Upper lobe of left lung (tissue), 6 donors: ENCODE measurements around the gene GATB. TPM values are rescaled to one million over a fixed set of nuclear protein-coding genes. Genes with fewer than 3 reads are reported as not detected.
A peak's percentile ranks its signal among the peaks of the same experiment; 100 is the strongest.

Experiments
- ATAC-seq, 2 donors: fragments of 200-7000 bp; cut with Tn5 transposase; one replicate each; pipeline ENCODE4 v1.9.1; 2022; ENCODE audit warnings: mild to moderate bottlenecking in 2 of 2, moderate library complexity in 2 of 2; ENCODE audit not compliant: low FRiP score in 2 of 2
- DNase-seq, 2 donors: peaks; one replicate each; pipeline ENCODE4 v3.0.0-alpha.2; 2019 to 2020
- H3K27ac ChIP-seq, 4 donors: fragments of 200-600 bp; sonication (generic); one replicate each; pipeline ENCODE4 v1.5.1; 2016 to 2019
- H3K27me3 ChIP-seq, 4 donors: fragments of 200-600 bp; sonication (generic); one replicate each; pipeline ENCODE4 v1.5.1; 2017 to 2019
- H3K36me3 ChIP-seq, 4 donors: fragments of 200-600 bp; sonication (generic); one replicate each; pipeline ENCODE4 v1.5.1; 2016 to 2019
- H3K4me1 ChIP-seq, 4 donors: fragments of 200-600 bp; sonication (generic); one replicate each; pipeline ENCODE4 v1.5.1; 2018 to 2019
- H3K4me3 ChIP-seq, 4 donors: fragments of 200-600 bp; sonication (generic); one replicate each; pipeline ENCODE4 v1.5.1; 2017 to 2019; ENCODE audit warnings: mild to moderate bottlenecking in 2 of 4, moderate library complexity in 1 of 4
- H3K9me3 ChIP-seq, 4 donors: fragments of 200-600 bp; sonication (generic); one replicate each; pipeline ENCODE4 v1.5.1; 2018 to 2019
- EP300 ChIP-seq, 4 donors: sonication (generic); formaldehyde crosslinking; IDR thresholded peaks; one replicate each; pipeline ENCODE4 v1.5.1; 2017; ENCODE audit warnings: antibody characterized with exemption in 4 of 4, control low read depth in 2 of 4
- POLR2A ChIP-seq, 4 donors: fragments of 450-650 bp; IDR thresholded peaks; one replicate each; pipeline ENCODE4 v1.5.1; 2016 to 2017; ENCODE audit warnings: antibody characterized with exemption in 4 of 4, mild to moderate bottlenecking in 2 of 4
- POLR2AphosphoS5 ChIP-seq, 2 donors: sonication (generic); formaldehyde crosslinking; IDR thresholded peaks; one replicate each; pipeline ENCODE4 v1.5.1; 2017; ENCODE audit warnings: antibody characterized with exemption in 2 of 2
- WGBS, 2 donors: methylation state at CpG; one replicate each; pipeline ENCODE4 v1.1.5; 2017 to 2018; 5-methylcytosine and 5-hydroxymethylcytosine counted together
- total RNA-seq, 6 donors: library from RNA; depleted of rRNA in 4 of 6; stranded (reverse); fragments of >200 nt in 4 of 6; gene quantifications; one replicate each; pipeline versions ENCODE4 v1.1.0 to v1.2.1, GENCODE V29; 2016 to 2021
- TF ChIP-seq, protein P1 (sequence below), 6 experiments: fragments of 450-650 bp in 4 of 6; fragments of 200-600 bp in 2 of 6; sonication (generic) in 2 of 6; IDR thresholded peaks; one replicate each; pipeline ENCODE4 v1.5.1; 2016 to 2019; ENCODE audit warnings: antibody characterized with exemption in 6 of 6
- donor health status: DM: no; HTN: no; CAD: no; lungs with moderate emphysema.
- donor health status: DM: no; HTN: yes; CAD: no; lungs with severe emphysema.

Gene GATB
- total RNA-seq, 6 donors from 2014 or later = 13.1 to 21.9 (median 14.5) TPM

DNA sequence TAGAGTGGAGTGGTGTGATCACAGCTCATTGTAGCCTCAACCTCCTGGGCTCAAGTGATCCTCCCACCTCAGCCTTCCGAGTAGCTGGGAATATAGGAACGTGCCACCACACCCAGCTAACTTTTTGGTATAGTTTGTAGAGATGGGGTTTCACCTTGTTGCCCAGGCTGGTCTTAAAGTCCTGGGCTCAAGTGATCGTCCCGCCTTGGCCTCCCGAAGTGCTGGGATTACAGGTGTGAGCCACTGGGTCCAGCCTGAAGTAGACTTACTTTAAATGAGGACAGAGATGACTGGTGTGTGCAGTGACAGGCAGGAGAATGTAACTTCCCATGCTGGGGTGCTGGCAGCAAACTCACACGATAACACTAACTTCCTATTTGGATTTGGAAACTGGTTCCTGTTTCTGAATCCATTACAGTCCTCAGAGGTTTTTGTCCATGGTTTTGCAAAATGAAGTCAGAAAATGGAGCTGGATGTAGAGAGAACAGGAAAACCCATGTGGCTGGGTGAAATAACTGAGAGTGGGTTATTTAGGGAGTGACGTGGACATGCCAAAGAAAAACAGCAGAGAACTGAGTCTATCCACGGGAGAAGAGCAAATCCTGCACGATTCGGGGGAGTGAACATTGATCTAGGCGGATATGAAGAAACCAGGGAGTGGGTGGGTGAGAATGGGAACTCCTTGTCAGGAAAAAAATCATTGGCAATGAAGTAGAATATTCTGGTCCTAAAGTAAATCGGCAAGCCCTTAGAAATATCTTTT, 95.6 kb downstream of the GATB start:
- DNase-seq (no peak), ATAC-seq (no peak)
- Histone ChIP-seq H3K27ac (no peak overlapping the region), H3K4me1 (no peaks in the 10 kb centered on the region), H3K4me3 (no peak overlapping the region), H3K27me3 (no peaks in the 10 kb centered on the region), H3K36me3 (peaks cover 0 to 10% (median 3%) of the 10 kb centered on the region in 4 donors), H3K9me3 (no peaks in the 10 kb centered on the region)
- WGBS, 2 donors = 80 to 84% methylated on average over 12 of the region's 12 CpGs
- TF ChIP-seq, protein P1, sequence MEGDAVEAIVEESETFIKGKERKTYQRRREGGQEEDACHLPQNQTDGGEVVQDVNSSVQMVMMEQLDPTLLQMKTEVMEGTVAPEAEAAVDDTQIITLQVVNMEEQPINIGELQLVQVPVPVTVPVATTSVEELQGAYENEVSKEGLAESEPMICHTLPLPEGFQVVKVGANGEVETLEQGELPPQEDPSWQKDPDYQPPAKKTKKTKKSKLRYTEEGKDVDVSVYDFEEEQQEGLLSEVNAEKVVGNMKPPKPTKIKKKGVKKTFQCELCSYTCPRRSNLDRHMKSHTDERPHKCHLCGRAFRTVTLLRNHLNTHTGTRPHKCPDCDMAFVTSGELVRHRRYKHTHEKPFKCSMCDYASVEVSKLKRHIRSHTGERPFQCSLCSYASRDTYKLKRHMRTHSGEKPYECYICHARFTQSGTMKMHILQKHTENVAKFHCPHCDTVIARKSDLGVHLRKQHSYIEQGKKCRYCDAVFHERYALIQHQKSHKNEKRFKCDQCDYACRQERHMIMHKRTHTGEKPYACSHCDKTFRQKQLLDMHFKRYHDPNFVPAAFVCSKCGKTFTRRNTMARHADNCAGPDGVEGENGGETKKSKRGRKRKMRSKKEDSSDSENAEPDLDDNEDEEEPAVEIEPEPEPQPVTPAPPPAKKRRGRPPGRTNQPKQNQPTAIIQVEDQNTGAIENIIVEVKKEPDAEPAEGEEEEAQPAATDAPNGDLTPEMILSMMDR (IDR thresholded peaks at IDR 0.05) = no peak
- TF ChIP-seq EP300 (IDR thresholded peaks at IDR 0.05) = no peak
- TF ChIP-seq POLR2AphosphoS5 (IDR thresholded peaks at IDR 0.05) = no peak
- TF ChIP-seq POLR2A (IDR thresholded peaks at IDR 0.05) = no peak

DNA sequence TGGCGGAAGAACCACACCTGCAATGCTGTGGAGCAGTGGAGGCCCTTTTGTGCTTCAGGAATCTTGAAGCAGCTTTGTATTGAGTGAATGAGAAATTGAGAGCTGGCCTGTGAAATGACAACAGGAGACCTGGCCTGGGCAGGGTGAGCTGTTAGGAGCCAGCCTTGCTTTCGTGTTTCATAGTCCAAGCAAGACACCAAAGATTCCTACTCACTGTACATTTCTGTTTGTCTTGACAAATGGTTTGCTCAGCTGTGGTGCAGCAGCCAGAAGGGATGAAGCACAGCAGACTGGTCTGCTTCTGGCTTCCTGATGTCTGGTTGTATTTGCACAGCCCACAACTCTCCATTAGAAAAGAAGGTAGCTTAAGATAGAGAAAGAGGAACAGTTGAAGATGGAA, 96.5 kb downstream of the GATB start:
- TF ChIP-seq, protein P1 (IDR thresholded peaks at IDR 0.05) = no peak
- TF ChIP-seq POLR2AphosphoS5 (IDR thresholded peaks at IDR 0.05) (no peak), POLR2A (IDR thresholded peaks at IDR 0.05) (no peak), EP300 (IDR thresholded peaks at IDR 0.05) (no peak)
- no peak overlapping the region for H3K27ac ChIP-seq
- DNase-seq (no peak), ATAC-seq (no peak)
- no peaks in the 10 kb centered on the region for H3K9me3 ChIP-seq
- H3K4me1 ChIP-seq = no peaks in the 10 kb centered on the region
- no peak overlapping the region for H3K4me3 ChIP-seq
- H3K36me3 ChIP-seq = peaks cover 0 to 10% (median 3%) of the 10 kb centered on the region in 4 donors
- H3K27me3 ChIP-seq = no peaks in the 10 kb centered on the region
- 88 to 100% methylated on average over 2 of the region's 2 CpGs for WGBS, 2 donors

DNA sequence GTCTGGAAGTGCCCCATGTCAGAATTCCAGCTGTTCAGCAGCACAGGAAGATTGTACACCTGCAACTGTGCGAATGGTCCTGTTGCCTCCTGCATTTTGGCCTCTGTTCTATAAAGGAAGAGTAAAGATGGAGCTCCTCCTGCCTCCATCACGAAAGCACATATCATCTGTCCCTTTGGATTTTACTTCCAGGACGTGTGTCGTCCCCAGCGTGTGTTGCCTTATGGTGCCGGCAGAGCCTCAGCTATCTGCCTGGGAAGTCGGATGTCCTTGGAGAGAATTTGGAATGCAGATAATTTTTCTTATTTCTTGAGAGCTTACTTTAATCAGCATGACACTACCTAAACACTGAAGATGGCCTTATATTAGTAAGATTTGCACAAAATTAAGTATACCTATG, 97.7 kb downstream of the GATB start:
- H3K27me3 ChIP-seq = no peaks in the 10 kb centered on the region
- ATAC-seq (no peak), DNase-seq (no peak)
- peaks cover 0 to 10% (median 3%) of the 10 kb centered on the region in 4 donors for H3K36me3 ChIP-seq
- no peaks in the 10 kb centered on the region for H3K4me1 ChIP-seq
- H3K4me3 ChIP-seq = no peak overlapping the region
- TF ChIP-seq POLR2AphosphoS5 (IDR thresholded peaks at IDR 0.05) = no peak
- no peak for TF ChIP-seq POLR2A (IDR thresholded peaks at IDR 0.05)
- TF ChIP-seq EP300 (IDR thresholded peaks at IDR 0.05) = no peak
- no peak overlapping the region for H3K27ac ChIP-seq
- WGBS, 2 donors = 92 to 94% methylated on average over 7 of the region's 7 CpGs
- no peaks in the 10 kb centered on the region for H3K9me3 ChIP-seq

DNA sequence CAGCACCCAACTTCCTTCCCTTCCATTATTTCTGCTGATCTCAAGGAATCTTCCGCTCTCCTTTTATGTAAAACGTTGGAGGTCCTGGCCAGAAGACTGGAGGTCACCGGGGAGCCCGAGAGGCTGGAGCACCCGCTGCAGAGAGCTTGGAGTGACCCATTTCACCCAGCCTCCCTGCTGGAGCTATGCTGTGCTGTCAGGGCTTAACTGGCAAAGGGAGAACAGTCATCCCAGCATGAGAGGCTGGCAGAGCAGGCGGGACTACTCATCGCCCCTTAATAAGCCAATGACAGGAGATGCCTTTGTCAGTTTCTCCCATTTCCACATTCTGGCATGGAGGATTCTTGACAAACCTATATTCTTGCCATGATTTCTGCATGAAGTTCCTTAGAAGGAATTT, 98.9 kb downstream of the GATB start:
- Histone ChIP-seq H3K4me3 (no peak overlapping the region), H3K27me3 (no peaks in the 10 kb centered on the region), H3K9me3 (no peaks in the 10 kb centered on the region), H3K4me1 (no peaks in the 10 kb centered on the region), H3K27ac (no peak overlapping the region), H3K36me3 (peaks cover 0 to 10% (median 4%) of the 10 kb centered on the region in 4 donors)
- ATAC-seq (no peak), DNase-seq (peak in 1 of 2 donors; percentile 21)
- no peak for TF ChIP-seq POLR2A (IDR thresholded peaks at IDR 0.05)
- TF ChIP-seq EP300 (IDR thresholded peaks at IDR 0.05) = no peak
- no peak for TF ChIP-seq POLR2AphosphoS5 (IDR thresholded peaks at IDR 0.05)
- TF ChIP-seq, protein P1 (IDR thresholded peaks at IDR 0.05) = no peak
- 73 to 79% methylated on average over 7 of the region's 7 CpGs for WGBS, 2 donors

DNA sequence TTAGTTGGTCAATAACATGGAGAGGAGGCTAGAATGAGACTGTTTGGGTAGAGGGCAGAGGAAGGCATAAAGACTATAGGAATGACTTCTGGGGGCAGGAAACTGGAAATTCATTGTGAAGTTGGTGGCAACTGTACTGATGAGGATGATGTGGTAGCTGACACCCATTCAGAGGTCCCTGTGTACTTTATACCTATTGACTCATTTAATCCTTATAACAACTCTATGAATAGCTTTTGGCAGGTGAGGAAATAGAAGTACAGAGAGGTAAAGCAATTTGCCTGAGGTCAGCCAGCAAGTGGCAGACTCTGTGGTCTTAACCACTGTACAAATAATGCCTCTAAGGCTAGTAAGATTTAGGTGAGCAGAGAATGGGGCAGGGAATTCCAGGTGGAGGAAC, 100.1 kb downstream of the GATB start:
- TF ChIP-seq, protein P1 (IDR thresholded peaks at IDR 0.05) = no peak
- TF ChIP-seq POLR2A (IDR thresholded peaks at IDR 0.05) (no peak), POLR2AphosphoS5 (IDR thresholded peaks at IDR 0.05) (no peak), EP300 (IDR thresholded peaks at IDR 0.05) (no peak)
- DNase-seq (no peak), ATAC-seq (no peak)
- H3K4me1 ChIP-seq = no peaks in the 10 kb centered on the region
- H3K27ac ChIP-seq = no peak overlapping the region
- no peaks in the 10 kb centered on the region for H3K9me3 ChIP-seq
- no peaks in the 10 kb centered on the region for H3K27me3 ChIP-seq
- peaks cover 0 to 10% (median 5%) of the 10 kb centered on the region in 4 donors for H3K36me3 ChIP-seq
- H3K4me3 ChIP-seq = no peak overlapping the region
